HUES48 (cell line): ENCODE results near the gene DCAF17.
"Not testable (repeated sequence)": the region's sequence is repeated elsewhere in the genome, so short reads cannot be mapped to it uniquely, and the experiment has no call there.

Experiments
- H3K27ac ChIP-seq: one replicate; pipeline ENCODE4 v1.7.0; 2013; ENCODE audit warnings: low read depth, low read length, inconsistent platforms
- H3K27me3 ChIP-seq: 2 replicates; pipeline ENCODE4 v1.6.1; 2013; ENCODE audit warnings: mild to moderate bottlenecking, low read length; ENCODE audit not compliant: control insufficient read depth, insufficient read depth
- H3K36me3 ChIP-seq: 2 replicates; pipeline ENCODE4 v1.6.1; 2013; ENCODE audit warnings: low read length; ENCODE audit not compliant: control insufficient read depth, insufficient read depth
- H3K4me1 ChIP-seq: 2 replicates; pipeline ENCODE4 v1.6.1; 2013; ENCODE audit warnings: mild to moderate bottlenecking, low read length; ENCODE audit not compliant: control insufficient read depth, insufficient read depth
- H3K4me3 ChIP-seq: 2 replicates; pipeline ENCODE4 v1.5.1; 2013; ENCODE audit warnings: mild to moderate bottlenecking, low read depth, low read length
- H3K9ac ChIP-seq: 2 replicates; pipeline ENCODE4 v1.6.1; 2013; ENCODE audit warnings: mild to moderate bottlenecking, low read depth, low read length, moderate library complexity
- H3K9me3 ChIP-seq: 2 replicates; pipeline ENCODE4 v1.6.1; 2013; ENCODE audit warnings: low read length; ENCODE audit not compliant: control insufficient read depth, insufficient read depth

Gene DCAF17

GRCh38 chr2:171487803-171488259 lies 53.8 kb downstream of the DCAF17 start:
- Histone ChIP-seq H3K36me3 (peaks cover 15% of the 10 kb centered on the region), H3K9me3 (no peaks in the 10 kb centered on the region), H3K4me1 (peaks cover 10% of the 10 kb centered on the region), H3K27me3 (no peaks in the 10 kb centered on the region), H3K27ac (no peak overlapping the region), H3K4me3 (no peak overlapping the region), H3K9ac (no peak overlapping the region)

GRCh38 chr2:171490577-171490976 lies 56.6 kb downstream of the DCAF17 start:
- Histone ChIP-seq H3K9ac (no peak overlapping the region), H3K27me3 (no peaks in the 10 kb centered on the region), H3K9me3 (no peaks in the 10 kb centered on the region), H3K27ac (no peak overlapping the region), H3K4me1 (peaks cover 9% of the 10 kb centered on the region), H3K36me3 (no peaks in the 10 kb centered on the region), H3K4me3 (no peak overlapping the region)

GRCh38 chr2:171491292-171491691 lies 57.3 kb downstream of the DCAF17 start:
- Histone ChIP-seq H3K27me3 (no peaks in the 10 kb centered on the region), H3K27ac (peak overlapping the region; percentile 56), H3K9ac (no peak overlapping the region), H3K36me3 (no peaks in the 10 kb centered on the region), H3K4me3 (no peak overlapping the region), H3K4me1 (peaks cover 9% of the 10 kb centered on the region), H3K9me3 (no peaks in the 10 kb centered on the region)

GRCh38 chr2:171492664-171493063 lies 58.6 kb downstream of the DCAF17 start:
- Histone ChIP-seq H3K27ac (no peak overlapping the region), H3K27me3 (no peaks in the 10 kb centered on the region), H3K9me3 (0 out of 2 replicates have a peak, but pooled peaks cover 2% of the 10 kb centered on the region), H3K36me3 (no peaks in the 10 kb centered on the region), H3K4me1 (peaks cover 9% of the 10 kb centered on the region), H3K9ac (no peak overlapping the region), H3K4me3 (no peak overlapping the region)

GRCh38 chr2:171497664-171498063 lies 63.6 kb downstream of the DCAF17 start:
- not testable (repeated sequence) for H3K36me3 ChIP-seq, H3K9me3 ChIP-seq, H3K4me3 ChIP-seq, H3K27ac ChIP-seq, H3K4me1 ChIP-seq, H3K27me3 ChIP-seq, H3K9ac ChIP-seq

- no peaks in the 10 kb centered on the region for H3K36me3 ChIP-seq
- no peaks in the 10 kb centered on the region for H3K27me3 ChIP-seq
- H3K9me3 ChIP-seq, result no peaks in the 10 kb centered on the region
- H3K4me3 ChIP-seq, result no peak overlapping the region
- H3K27ac ChIP-seq, result no peak overlapping the region
- no peaks in the 10 kb centered on the region for H3K4me1 ChIP-seq
- no peak overlapping the region for H3K9ac ChIP-seq
These were observed 71.3 kb downstream of the DCAF17 start for GRCh38 chr2:171505374-171505773.

- Histone ChIP-seq H3K4me3 (no peak overlapping the region), H3K9ac (no peak overlapping the region), H3K27ac (no peak overlapping the region), H3K27me3 (no peaks in the 10 kb centered on the region), H3K9me3 (no peaks in the 10 kb centered on the region), H3K36me3 (no peaks in the 10 kb centered on the region), H3K4me1 (peaks cover 4% of the 10 kb centered on the region)
These were observed 76.1 kb downstream of the DCAF17 start for GRCh38 chr2:171509945-171510731.

GRCh38 chr2:171512014-171512413 lies 78.0 kb downstream of the DCAF17 start:
- Histone ChIP-seq H3K27me3 (no peaks in the 10 kb centered on the region), H3K9ac (no peak overlapping the region), H3K4me3 (no peak overlapping the region)

GRCh38 chr2:171512683-171513195 lies 78.7 kb downstream of the DCAF17 start:
- Histone ChIP-seq H3K9ac (no peak overlapping the region), H3K27me3 (no peaks in the 10 kb centered on the region), H3K4me1 (peaks cover 7% of the 10 kb centered on the region), H3K9me3 (no peaks in the 10 kb centered on the region), H3K27ac (no peak overlapping the region), H3K36me3 (no peaks in the 10 kb centered on the region), H3K4me3 (no peak overlapping the region)

More at GRCh38 chr2:171512014-171512413, 78.0 kb downstream of the DCAF17 start:
- H3K36me3 ChIP-seq, result no peaks in the 10 kb centered on the region
- no peaks in the 10 kb centered on the region for H3K9me3 ChIP-seq
- H3K27ac ChIP-seq, result no peak overlapping the region
- H3K4me1 ChIP-seq, result peaks cover 7% of the 10 kb centered on the region

GRCh38 chr2:171513719-171514160 lies 79.7 kb downstream of the DCAF17 start:
- no peaks in the 10 kb centered on the region for H3K36me3 ChIP-seq
- no peak overlapping the region for H3K4me3 ChIP-seq
- no peak overlapping the region for H3K27ac ChIP-seq
- no peak overlapping the region for H3K9ac ChIP-seq
- H3K4me1 ChIP-seq, result peaks cover 7% of the 10 kb centered on the region
- H3K9me3 ChIP-seq, result no peaks in the 10 kb centered on the region
- no peaks in the 10 kb centered on the region for H3K27me3 ChIP-seq

GRCh38 chr2:171514908-171515582 lies 81.0 kb downstream of the DCAF17 start:
- no peak overlapping the region for H3K27ac ChIP-seq
- no peak overlapping the region for H3K9ac ChIP-seq
- no peaks in the 10 kb centered on the region for H3K27me3 ChIP-seq
- no peak overlapping the region for H3K4me3 ChIP-seq
- no peaks in the 10 kb centered on the region for H3K36me3 ChIP-seq
- H3K9me3 ChIP-seq, result no peaks in the 10 kb centered on the region
- H3K4me1 ChIP-seq, result peaks cover 7% of the 10 kb centered on the region
